ENCODE data around the gene GTF3C5.
"Not testable (repeated sequence)": the region's sequence is repeated elsewhere in the genome, so short reads cannot be mapped to it uniquely, and the experiment has no call there.

Gene GTF3C5

GRCh38 chr9:133057006-133057405 lies 26.2 kb downstream of the GTF3C5 start:
- peak; percentile 18 for DNase-seq

GRCh38 chr9:133057553-133057952 lies 26.8 kb downstream of the GTF3C5 start:
- no peak for DNase-seq

GRCh38 chr9:133058071-133058470 lies 27.3 kb downstream of the GTF3C5 start:
- no peak for DNase-seq

GRCh38 chr9:133058550-133059320 lies 27.9 kb downstream of the GTF3C5 start:
- no peak for DNase-seq

- no peak for DNase-seq
Observed at GRCh38 chr9:133059623-133060022, 28.8 kb downstream of the GTF3C5 start.

- DNase-seq: no peak
Observed at GRCh38 chr9:133060417-133060841, 29.6 kb downstream of the GTF3C5 start.

GRCh38 chr9:133061019-133061763 lies 30.4 kb downstream of the GTF3C5 start:
- DNase-seq: not testable (repeated sequence)

- DNase-seq: not testable (repeated sequence)
Observed at GRCh38 chr9:133061764-133062145, 31.0 kb downstream of the GTF3C5 start, which contains the start of gene CEL. TSS of gene CEL (plus strand) at chr9:133061981. CDS start at chr9:133062003, 22 bp downstream.

- not testable (repeated sequence) for DNase-seq
Observed at GRCh38 chr9:133062569-133062968, 31.8 kb downstream of the GTF3C5 start.

- DNase-seq: no peak
Observed at GRCh38 chr9:133063159-133063499, 32.3 kb downstream of the GTF3C5 start.

GRCh38 chr9:133063500-133064231 lies 32.9 kb downstream of the GTF3C5 start:
- no peak for DNase-seq

GRCh38 chr9:133064241-133065069 lies 33.7 kb downstream of the GTF3C5 start:
- DNase-seq: no peak

GRCh38 chr9:133065070-133065388 lies 34.2 kb downstream of the GTF3C5 start:
- DNase-seq: no peak

- DNase-seq: no peak
Observed at GRCh38 chr9:133066181-133066983, 35.6 kb downstream of the GTF3C5 start.

- no peak for DNase-seq
Observed at GRCh38 chr9:133067006-133067405, 36.2 kb downstream of the GTF3C5 start.

GRCh38 chr9:133067813-133068212 lies 37.0 kb downstream of the GTF3C5 start:
- DNase-seq: no peak

GRCh38 chr9:133068431-133068830 lies 37.6 kb downstream of the GTF3C5 start:
- not testable (repeated sequence) for DNase-seq

- not testable (repeated sequence) for DNase-seq
Observed at GRCh38 chr9:133070500-133070961, 39.7 kb downstream of the GTF3C5 start.

- DNase-seq: not testable (repeated sequence)
Observed at GRCh38 chr9:133070985-133071384, 40.2 kb downstream of the GTF3C5 start.

- no peak for DNase-seq
Observed at GRCh38 chr9:133071484-133072150, 40.8 kb downstream of the GTF3C5 start.

GRCh38 chr9:133072210-133072609 lies 41.4 kb downstream of the GTF3C5 start:
- not testable (repeated sequence) for DNase-seq
